ENCODE data around the gene OR2D2. TPM values are rescaled to one million over a fixed set of nuclear protein-coding genes. Genes with fewer than 3 reads are reported as not detected.

Gene OR2D2
- polyA plus RNA-seq, 1 donor (not counting 4 experiments of a cell fraction or from before 2014, with no cell fraction given), result 0.14 TPM

DNA sequence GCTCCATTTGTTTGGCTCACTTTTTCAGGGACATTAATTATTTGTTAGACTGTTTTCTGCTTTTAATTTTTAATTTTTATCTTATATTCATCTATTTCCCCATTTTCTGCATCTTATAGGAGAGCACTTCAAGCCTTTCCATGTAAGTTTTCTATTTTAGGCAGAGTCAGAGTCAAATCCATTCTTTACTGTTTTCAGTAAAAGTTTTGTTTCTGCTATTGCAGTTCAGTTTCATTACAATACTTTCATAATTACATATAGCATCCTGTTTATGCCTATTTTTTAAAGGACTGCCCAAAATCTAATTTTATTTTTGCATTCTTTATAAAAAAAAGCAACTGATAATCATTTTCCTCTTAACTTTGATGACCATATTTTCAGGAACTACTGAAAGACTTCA, 50.6 kb downstream of the OR2D2 start:
- H3K4me1 ChIP-seq (ENCODE audit: control insufficient read depth, extremely low read depth, insufficient read depth, low read length), result no peaks in the 10 kb centered on the region
- TF ChIP-seq EZH2 (IDR thresholded peaks at IDR 0.05; ENCODE audit: low read length), result no peak
- TF ChIP-seq, protein P1, sequence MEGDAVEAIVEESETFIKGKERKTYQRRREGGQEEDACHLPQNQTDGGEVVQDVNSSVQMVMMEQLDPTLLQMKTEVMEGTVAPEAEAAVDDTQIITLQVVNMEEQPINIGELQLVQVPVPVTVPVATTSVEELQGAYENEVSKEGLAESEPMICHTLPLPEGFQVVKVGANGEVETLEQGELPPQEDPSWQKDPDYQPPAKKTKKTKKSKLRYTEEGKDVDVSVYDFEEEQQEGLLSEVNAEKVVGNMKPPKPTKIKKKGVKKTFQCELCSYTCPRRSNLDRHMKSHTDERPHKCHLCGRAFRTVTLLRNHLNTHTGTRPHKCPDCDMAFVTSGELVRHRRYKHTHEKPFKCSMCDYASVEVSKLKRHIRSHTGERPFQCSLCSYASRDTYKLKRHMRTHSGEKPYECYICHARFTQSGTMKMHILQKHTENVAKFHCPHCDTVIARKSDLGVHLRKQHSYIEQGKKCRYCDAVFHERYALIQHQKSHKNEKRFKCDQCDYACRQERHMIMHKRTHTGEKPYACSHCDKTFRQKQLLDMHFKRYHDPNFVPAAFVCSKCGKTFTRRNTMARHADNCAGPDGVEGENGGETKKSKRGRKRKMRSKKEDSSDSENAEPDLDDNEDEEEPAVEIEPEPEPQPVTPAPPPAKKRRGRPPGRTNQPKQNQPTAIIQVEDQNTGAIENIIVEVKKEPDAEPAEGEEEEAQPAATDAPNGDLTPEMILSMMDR (optimal IDR thresholded peaks at IDR 0.05 in 1 of 3, IDR thresholded peaks at IDR 0.05 in 1 of 3, conservative IDR thresholded peaks at IDR 0.05 in 1 of 3; ENCODE audit: extremely low read depth in 1 of 3, insufficient read depth in 2 of 3, low read length in 3 of 3), result no peak
- no peaks in the 10 kb centered on the region for H3K27me3 ChIP-seq (ENCODE audit: control insufficient read depth, extremely low read depth, insufficient read depth, low read length)
- no peak for DNase-seq (ENCODE audit: low read depth, low spot score)
- dilution Hi-C loops (cut with MboI; ENCODE audit: extremely low pct_ligation_motif_present, low sequenced_read_pairs), result no loop called here
- H3K9me1 ChIP-seq (ENCODE audit: control insufficient read depth, extremely low read depth, insufficient read depth, low read length), result no peaks in the 10 kb centered on the region
- no peak overlapping the region for H3K9ac ChIP-seq (ENCODE audit: control insufficient read depth, extremely low read depth, insufficient read depth, low read length)
- no peak overlapping the region for H3K4me3 ChIP-seq (ENCODE audit: control insufficient read depth in 2 of 3, extremely low read depth in 1 of 3, insufficient read depth in 2 of 3, low read depth in 1 of 3, low read length in 3 of 3)
- no peak overlapping the region for H2AFZ ChIP-seq (ENCODE audit: control insufficient read depth, low read length)
- H3K4me2 ChIP-seq (ENCODE audit: control insufficient read depth, extremely low read depth, insufficient read depth, low read depth, low read length), result no peak overlapping the region
- H3K9me3 ChIP-seq (ENCODE audit: control insufficient read depth, low read depth, low read length), result no peaks in the 10 kb centered on the region
- no peak overlapping the region for H3K27ac ChIP-seq (ENCODE audit: control insufficient read depth, insufficient read depth, low read length)
- no peaks in the 10 kb centered on the region for H3K36me3 ChIP-seq (ENCODE audit: control insufficient read depth in 2 of 2, extremely low read depth in 1 of 2, insufficient read depth in 2 of 2, low read length in 2 of 2)
- H4K20me1 ChIP-seq (ENCODE audit: control insufficient read depth, extremely low read depth, insufficient read depth, low read length), result no peaks in the 10 kb centered on the region
- no peak for FAIRE-seq
- no peaks in the 10 kb centered on the region for H3K79me2 ChIP-seq (ENCODE audit: control insufficient read depth, insufficient read depth, low read length)

Other genes starting within 250 kb of the OR2D2 start
- 0.03 to 0.05 TPM (median 0.03 TPM) in 3 replicates for gene DCHS1, start 236.7 kb downstream of the OR2D2 start, polyA plus RNA-seq
- 52.1 to 96.3 TPM (median 81.0 TPM) in 3 replicates for gene MRPL17, start 209.2 kb downstream of the OR2D2 start, polyA plus RNA-seq
- 0.04 to 0.11 TPM (median 0.08 TPM) in 3 replicates for gene OR2AG2, start 120.5 kb downstream of the OR2D2 start, polyA plus RNA-seq
- not detected in 3 replicates for gene OR2AG1, start 109.5 kb downstream of the OR2D2 start, polyA plus RNA-seq
- gene OR6A2, start 92.8 kb downstream of the OR2D2 start, polyA plus RNA-seq, result 0.05 to 0.09 TPM in 2 of 3 replicates, not detected in the other
- gene OR10A5, start 46.8 kb downstream of the OR2D2 start, polyA plus RNA-seq, result not detected in 3 replicates
- not detected in 3 replicates for gene OR10A2, start 29.4 kb downstream of the OR2D2 start, polyA plus RNA-seq
- not detected in 3 replicates for gene OR10A4, start 15.9 kb downstream of the OR2D2 start, polyA plus RNA-seq
- not detected in 3 replicates for gene OR2D3, start 28.5 kb upstream of the OR2D2 start, polyA plus RNA-seq
- gene ZNF215, start 33.9 kb upstream of the OR2D2 start, polyA plus RNA-seq, result 3.3 to 6.1 TPM (median 5.3 TPM) in 3 replicates
- 0.89 to 1.1 TPM (median 0.95 TPM) in 3 replicates for gene ZNF214, start 127.8 kb upstream of the OR2D2 start, polyA plus RNA-seq
- gene NLRP14, start 128.0 kb upstream of the OR2D2 start, polyA plus RNA-seq, result 0.03 TPM in 2 of 3 replicates, not detected in the other
- gene RBMXL2, start 196.5 kb upstream of the OR2D2 start, polyA plus RNA-seq, result not detected in 3 replicates

All from keratinocyte (primary cell).